ENCODE results near the gene BMP4.

BMP4 gene

GRCh38 chr14:53979113-53979681 lies 22.6 kb upstream of the BMP4 start:
- H3K27me3 Mint-ChIP-seq, result no peaks in the 10 kb centered on the region
- no peak overlapping the region for H3K27ac Mint-ChIP-seq
- no peaks in the 10 kb centered on the region for H3K36me3 Mint-ChIP-seq
- H3K9me3 Mint-ChIP-seq, result peaks cover 3% of the 10 kb centered on the region
- no peaks in the 10 kb centered on the region for H3K4me1 Mint-ChIP-seq
- peak; percentile 26 for ATAC-seq
- H3K4me3 Mint-ChIP-seq, result no peak overlapping the region

GRCh38 chr14:53978194-53978593 lies 21.6 kb upstream of the BMP4 start:
- no peaks in the 10 kb centered on the region for H3K9me3 Mint-ChIP-seq

GRCh38 chr14:53975444-53975843 lies 18.8 kb upstream of the BMP4 start:
- Mint-ChIP-seq H3K27ac (no peak overlapping the region), H3K27me3 (peaks cover 10% of the 10 kb centered on the region), H3K4me1 (no peaks in the 10 kb centered on the region), H3K9me3 (no peaks in the 10 kb centered on the region), H3K36me3 (no peaks in the 10 kb centered on the region), H3K4me3 (no peak overlapping the region)
- no peak for ATAC-seq

More at GRCh38 chr14:53978194-53978593, 21.6 kb upstream of the BMP4 start:
- H3K4me1 Mint-ChIP-seq, result no peaks in the 10 kb centered on the region
- H3K36me3 Mint-ChIP-seq, result no peaks in the 10 kb centered on the region
- no peaks in the 10 kb centered on the region for H3K27me3 Mint-ChIP-seq
- no peak for ATAC-seq
- H3K27ac Mint-ChIP-seq, result no peak overlapping the region
- no peak overlapping the region for H3K4me3 Mint-ChIP-seq

- H3K27ac Mint-ChIP-seq, result no peak overlapping the region
- ATAC-seq, result no peak
- no peak overlapping the region for H3K4me3 Mint-ChIP-seq
- no peaks in the 10 kb centered on the region for H3K9me3 Mint-ChIP-seq
- H3K27me3 Mint-ChIP-seq, result peaks cover 25% of the 10 kb centered on the region
- no peaks in the 10 kb centered on the region for H3K4me1 Mint-ChIP-seq
- H3K36me3 Mint-ChIP-seq, result no peaks in the 10 kb centered on the region
Measured at GRCh38 chr14:53971521-53971920, 14.9 kb upstream of the BMP4 start.

- peaks cover 30% of the 10 kb centered on the region for H3K27me3 Mint-ChIP-seq
- no peaks in the 10 kb centered on the region for H3K36me3 Mint-ChIP-seq
- H3K4me3 Mint-ChIP-seq, result no peak overlapping the region
- ATAC-seq, result no peak
- H3K4me1 Mint-ChIP-seq, result no peaks in the 10 kb centered on the region
- no peak overlapping the region for H3K27ac Mint-ChIP-seq
- H3K9me3 Mint-ChIP-seq, result no peaks in the 10 kb centered on the region
Measured at GRCh38 chr14:53969326-53969725, 12.7 kb upstream of the BMP4 start.

GRCh38 chr14:53968726-53969125 lies 12.1 kb upstream of the BMP4 start:
- Mint-ChIP-seq H3K27ac (no peak overlapping the region), H3K4me3 (no peak overlapping the region), H3K4me1 (peaks cover 2% of the 10 kb centered on the region), H3K9me3 (no peaks in the 10 kb centered on the region), H3K27me3 (peaks cover 34% of the 10 kb centered on the region), H3K36me3 (no peaks in the 10 kb centered on the region)
- ATAC-seq, result no peak

- no peak overlapping the region for H3K4me3 Mint-ChIP-seq
- ATAC-seq, result no peak
- H3K9me3 Mint-ChIP-seq, result no peaks in the 10 kb centered on the region
- no peak overlapping the region for H3K27ac Mint-ChIP-seq
- no peaks in the 10 kb centered on the region for H3K36me3 Mint-ChIP-seq
- peaks cover 46% of the 10 kb centered on the region for H3K27me3 Mint-ChIP-seq
- peaks cover 13% of the 10 kb centered on the region for H3K4me1 Mint-ChIP-seq
Measured at GRCh38 chr14:53967606-53968005, 11.0 kb upstream of the BMP4 start.

GRCh38 chr14:53964249-53964648 lies 7.6 kb upstream of the BMP4 start:
- Mint-ChIP-seq H3K27me3 (peaks cover 54% of the 10 kb centered on the region), H3K36me3 (no peaks in the 10 kb centered on the region), H3K4me3 (no peak overlapping the region), H3K4me1 (peaks cover 13% of the 10 kb centered on the region), H3K27ac (no peak overlapping the region), H3K9me3 (no peaks in the 10 kb centered on the region)
- no peak for ATAC-seq

- Mint-ChIP-seq H3K9me3 (no peaks in the 10 kb centered on the region), H3K36me3 (no peaks in the 10 kb centered on the region), H3K4me1 (peaks cover 13% of the 10 kb centered on the region), H3K27me3 (peaks cover 54% of the 10 kb centered on the region), H3K4me3 (peak overlapping the region; percentile 30), H3K27ac (no peak overlapping the region)
- peak; percentile 39 for ATAC-seq
Measured at GRCh38 chr14:53963320-53964227, 6.9 kb upstream of the BMP4 start.

- no peak for ATAC-seq
- no peaks in the 10 kb centered on the region for H3K9me3 Mint-ChIP-seq
- peaks cover 53% of the 10 kb centered on the region for H3K27me3 Mint-ChIP-seq
- H3K36me3 Mint-ChIP-seq, result no peaks in the 10 kb centered on the region
- H3K4me1 Mint-ChIP-seq, result peaks cover 13% of the 10 kb centered on the region
- H3K27ac Mint-ChIP-seq, result no peak overlapping the region
- H3K4me3 Mint-ChIP-seq, result no peak overlapping the region
Measured at GRCh38 chr14:53962953-53963319, 6.3 kb upstream of the BMP4 start.

- no peak overlapping the region for H3K27ac Mint-ChIP-seq
- no peaks in the 10 kb centered on the region for H3K36me3 Mint-ChIP-seq
- H3K9me3 Mint-ChIP-seq, result no peaks in the 10 kb centered on the region
- H3K27me3 Mint-ChIP-seq, result peaks cover 71% of the 10 kb centered on the region
- no peak overlapping the region for H3K4me3 Mint-ChIP-seq
- H3K4me1 Mint-ChIP-seq, result peaks cover 40% of the 10 kb centered on the region
- ATAC-seq, result no peak
Measured at GRCh38 chr14:53958628-53959027, 2.0 kb upstream of the BMP4 start.

GRCh38 chr14:53957739-53958138 lies 1.1 kb upstream of the BMP4 start:
- Mint-ChIP-seq H3K4me3 (no peak overlapping the region), H3K36me3 (no peaks in the 10 kb centered on the region), H3K27me3 (peaks cover 71% of the 10 kb centered on the region), H3K9me3 (no peaks in the 10 kb centered on the region), H3K4me1 (peaks cover 38% of the 10 kb centered on the region), H3K27ac (no peak overlapping the region)
- ATAC-seq, result no peak

GRCh38 chr14:53955671-53956426 lies 776 bp downstream of the BMP4 start:
- Mint-ChIP-seq H3K9me3 (no peaks in the 10 kb centered on the region), H3K4me3 (peak overlapping the region; percentile 55), H3K27me3 (peaks cover 74% of the 10 kb centered on the region), H3K4me1 (peaks cover 40% of the 10 kb centered on the region), H3K27ac (peak overlapping the region; percentile 46), H3K36me3 (no peaks in the 10 kb centered on the region)
- ATAC-seq, result no peak

- Mint-ChIP-seq H3K4me3 (peak overlapping the region; percentile 86), H3K27ac (no peak overlapping the region), H3K36me3 (no peaks in the 10 kb centered on the region), H3K27me3 (peaks cover 68% of the 10 kb centered on the region), H3K9me3 (no peaks in the 10 kb centered on the region), H3K4me1 (peaks cover 40% of the 10 kb centered on the region)
- no peak for ATAC-seq
Measured at GRCh38 chr14:53955229-53955556, 1.4 kb downstream of the BMP4 start.

GRCh38 chr14:53954551-53955228 lies 1.9 kb downstream of the BMP4 start:
- no peak for ATAC-seq
- Mint-ChIP-seq H3K4me1 (peaks cover 40% of the 10 kb centered on the region), H3K4me3 (peak overlapping the region; percentile 86), H3K36me3 (no peaks in the 10 kb centered on the region), H3K9me3 (no peaks in the 10 kb centered on the region), H3K27me3 (peaks cover 67% of the 10 kb centered on the region), H3K27ac (no peak overlapping the region)

Measured in stimulated activated memory B cell treated with anti-CD40 and anti-IgM and Interleukin-4, amounts not matched to agents 10 μg/mL and 1 μg/mL and 100 μg/mL, for 72 hours (primary cell).